Naive B cell (primary cell): Measurements from ENCODE around the gene PAX8. TPM values are rescaled to one million over a fixed set of nuclear protein-coding genes. Genes with fewer than 3 reads are reported as not detected.

Experiments
- ATAC-seq, 2 donors: fragments of 150-1000 bp; cut with Tn5 transposase; 2 replicates each; pipeline ENCODE4 v1.10.0; 2021; ENCODE audit warnings: low read depth in 2 of 2, mild to moderate bottlenecking in 2 of 2, moderate library complexity in 2 of 2
- DNase-seq: peaks from one replicate; pipeline ENCODE4 v3.0.0; 2022
- H3K27ac Mint-ChIP-seq, 6 donors: one replicate each; pipeline ENCODE4 v1.8.0; 2020 to 2022; ENCODE audit warnings: mild to moderate bottlenecking in 6 of 6, mixed read lengths in 6 of 6, moderate library complexity in 5 of 6, inconsistent platforms in 2 of 6
- H3K27me3 Mint-ChIP-seq, 3 donors: one replicate each; pipeline ENCODE4 v1.8.0; 2021 to 2022; ENCODE audit warnings: mixed read lengths in 3 of 3, mild to moderate bottlenecking in 1 of 3
- H3K36me3 Mint-ChIP-seq, 2 donors: one replicate each; pipeline ENCODE4 v1.8.0; 2020 to 2022; ENCODE audit warnings: mixed read lengths in 2 of 2, inconsistent platforms in 1 of 2, mild to moderate bottlenecking in 1 of 2
- H3K4me1 Mint-ChIP-seq, 3 donors: one replicate each; pipeline ENCODE4 v1.8.0; 2020 to 2022; ENCODE audit warnings: mixed read lengths in 3 of 3, inconsistent platforms in 1 of 3, mild to moderate bottlenecking in 1 of 3, moderate library complexity in 1 of 3
- H3K4me3 Mint-ChIP-seq, 8 donors: one replicate each; pipeline ENCODE4 v1.8.0; 2020 to 2022; ENCODE audit warnings: mild to moderate bottlenecking in 8 of 8, mixed read lengths in 8 of 8, moderate library complexity in 8 of 8, inconsistent platforms in 2 of 8
- H3K9me3 Mint-ChIP-seq, 7 donors: one replicate each; pipeline ENCODE4 v1.8.0; 2020 to 2022; ENCODE audit warnings: mixed read lengths in 7 of 7, mild to moderate bottlenecking in 5 of 7, inconsistent platforms in 2 of 7, moderate library complexity in 1 of 7
- polyA plus RNA-seq, 6 donors: library from polyadenylated mRNA; unstranded; fragments of 300-500 nt; fragmentation: Illumina TruSeq; gene quantifications; one replicate each; pipeline ENCODE4 v1.2.3, GENCODE V29; 2021; ENCODE audit warnings: low read depth in 6 of 6

The PAX8 gene
- polyA plus RNA-seq, 6 donors from 2014 or later = 0.11 to 0.49 (median 0.38) TPM; not detected in 2

GRCh38 chr2:113207021-113207420 is 71.7 kb downstream of the PAX8 start:
- H3K36me3 Mint-ChIP-seq = no peaks in the 10 kb centered on the region
- no peak for ATAC-seq
- H3K4me3 Mint-ChIP-seq = peak overlapping the region in 1 of 8 donors; percentile 40
- H3K4me1 Mint-ChIP-seq = peaks cover 27 to 42% (median 39%) of the 10 kb centered on the region in 3 donors
- peaks cover 0 to 2% (median 1%) of the 10 kb centered on the region in 3 donors for H3K27me3 Mint-ChIP-seq
- H3K27ac Mint-ChIP-seq = peak overlapping the region in 4 of 6 donors; percentile 19 to 62 (median 44)
- no peaks in the 10 kb centered on the region for H3K9me3 Mint-ChIP-seq
- no peak for DNase-seq

GRCh38 chr2:113206251-113206650 is 72.5 kb downstream of the PAX8 start:
- H3K4me3 Mint-ChIP-seq = peak overlapping the region in 1 of 8 donors; percentile 22
- H3K9me3 Mint-ChIP-seq = no peaks in the 10 kb centered on the region
- no peak for DNase-seq
- peak overlapping the region; percentile 48 to 88 (median 76) for H3K27ac Mint-ChIP-seq
- peaks cover 27 to 39% (median 39%) of the 10 kb centered on the region in 3 donors for H3K4me1 Mint-ChIP-seq
- ATAC-seq = no peak
- no peaks in the 10 kb centered on the region for H3K27me3 Mint-ChIP-seq
- no peaks in the 10 kb centered on the region for H3K36me3 Mint-ChIP-seq

- ATAC-seq (peak; percentile 71 to 73), DNase-seq (peak; percentile 70)
- Mint-ChIP-seq H3K4me3 (peak overlapping the region in 1 of 8 donors; percentile 50), H3K4me1 (peaks cover 27 to 48% (median 35%) of the 10 kb centered on the region in 3 donors), H3K27ac (peak overlapping the region; percentile 30 to 93 (median 68)), H3K27me3 (no peaks in the 10 kb centered on the region), H3K9me3 (no peaks in the 10 kb centered on the region), H3K36me3 (no peaks in the 10 kb centered on the region)
Observed at GRCh38 chr2:113203901-113204519, 74.7 kb downstream of the PAX8 start.

GRCh38 chr2:113203217-113203530 is 75.5 kb downstream of the PAX8 start:
- H3K27ac Mint-ChIP-seq = peak overlapping the region in 1 of 6 donors; percentile 69
- H3K9me3 Mint-ChIP-seq = no peaks in the 10 kb centered on the region
- DNase-seq (no peak), ATAC-seq (no peak)
- no peak overlapping the region for H3K4me3 Mint-ChIP-seq
- H3K36me3 Mint-ChIP-seq = no peaks in the 10 kb centered on the region
- no peaks in the 10 kb centered on the region for H3K27me3 Mint-ChIP-seq
- peaks cover 27 to 47% (median 34%) of the 10 kb centered on the region in 3 donors for H3K4me1 Mint-ChIP-seq

GRCh38 chr2:113202305-113203216 is 76.2 kb downstream of the PAX8 start:
- Mint-ChIP-seq H3K4me3 (no peak overlapping the region), H3K27ac (peak overlapping the region in 2 of 6 donors; percentile 15 to 69), H3K9me3 (no peaks in the 10 kb centered on the region), H3K4me1 (peaks cover 28 to 41% (median 32%) of the 10 kb centered on the region in 3 donors), H3K27me3 (no peaks in the 10 kb centered on the region), H3K36me3 (no peaks in the 10 kb centered on the region)
- ATAC-seq = no peak
- no peak for DNase-seq

- Mint-ChIP-seq H3K4me1 (peaks cover 35 to 48% (median 35%) of the 10 kb centered on the region in 3 donors), H3K27me3 (no peaks in the 10 kb centered on the region), H3K9me3 (no peaks in the 10 kb centered on the region), H3K27ac (peak overlapping the region in 2 of 6 donors; percentile 15 to 66), H3K36me3 (peaks cover 0 to 8% of the 10 kb centered on the region in 2 donors), H3K4me3 (no peak overlapping the region)
- ATAC-seq (no peak), DNase-seq (no peak)
Observed at GRCh38 chr2:113201496-113202304, 77.0 kb downstream of the PAX8 start.

- peaks cover 0 to 16% of the 10 kb centered on the region in 2 donors for H3K36me3 Mint-ChIP-seq
- H3K27me3 Mint-ChIP-seq = no peaks in the 10 kb centered on the region
- DNase-seq (no peak), ATAC-seq (no peak)
- H3K27ac Mint-ChIP-seq = peak overlapping the region in 3 of 6 donors; percentile 14 to 84 (median 49)
- peak overlapping the region in 1 of 8 donors; percentile 42 for H3K4me3 Mint-ChIP-seq
- H3K4me1 Mint-ChIP-seq = peaks cover 27 to 49% (median 30%) of the 10 kb centered on the region in 3 donors
- H3K9me3 Mint-ChIP-seq = no peaks in the 10 kb centered on the region
Observed at GRCh38 chr2:113200736-113201490, 77.8 kb downstream of the PAX8 start.

- DNase-seq (no peak), ATAC-seq (no peak)
- Mint-ChIP-seq H3K36me3 (peaks cover 0 to 19% of the 10 kb centered on the region in 2 donors), H3K4me1 (peaks cover 24 to 47% (median 28%) of the 10 kb centered on the region in 3 donors), H3K27ac (peak overlapping the region in 1 of 6 donors; percentile 49), H3K9me3 (no peaks in the 10 kb centered on the region), H3K4me3 (peak overlapping the region in 2 of 8 donors; percentile 10 to 50), H3K27me3 (no peaks in the 10 kb centered on the region)
Observed at GRCh38 chr2:113200236-113200635, 78.5 kb downstream of the PAX8 start.

- Mint-ChIP-seq H3K27me3 (no peaks in the 10 kb centered on the region), H3K4me3 (peak overlapping the region in 5 of 8 donors; percentile 34 to 80 (median 56)), H3K4me1 (peaks cover 15 to 38% (median 21%) of the 10 kb centered on the region in 3 donors), H3K27ac (peak overlapping the region in 2 of 6 donors; percentile 21 to 41), H3K9me3 (no peaks in the 10 kb centered on the region), H3K36me3 (peaks cover 0 to 19% of the 10 kb centered on the region in 2 donors)
- DNase-seq = peak; percentile 76
- ATAC-seq = peak; percentile 89
Observed at GRCh38 chr2:113198790-113199612, 79.7 kb downstream of the PAX8 start.

- H3K4me1 Mint-ChIP-seq = peaks cover 13 to 34% (median 22%) of the 10 kb centered on the region in 3 donors
- H3K27ac Mint-ChIP-seq = peak overlapping the region in 3 of 6 donors; percentile 16 to 50 (median 21)
- no peak for DNase-seq
- no peak for ATAC-seq
- no peaks in the 10 kb centered on the region for H3K27me3 Mint-ChIP-seq
- no peaks in the 10 kb centered on the region for H3K9me3 Mint-ChIP-seq
- peaks cover 0 to 23% of the 10 kb centered on the region in 2 donors for H3K36me3 Mint-ChIP-seq
- H3K4me3 Mint-ChIP-seq = peak overlapping the region in 6 of 8 donors; percentile 35 to 80 (median 55)
Observed at GRCh38 chr2:113198048-113198789, 80.5 kb downstream of the PAX8 start.

GRCh38 chr2:113197347-113198047 is 81.2 kb downstream of the PAX8 start:
- H3K27me3 Mint-ChIP-seq = no peaks in the 10 kb centered on the region
- no peak for ATAC-seq
- peak overlapping the region in 7 of 8 donors; percentile 23 to 80 (median 56) for H3K4me3 Mint-ChIP-seq
- peak overlapping the region in 5 of 6 donors; percentile 21 to 86 (median 35) for H3K27ac Mint-ChIP-seq
- H3K9me3 Mint-ChIP-seq = no peaks in the 10 kb centered on the region
- H3K36me3 Mint-ChIP-seq = peaks cover 0 to 25% of the 10 kb centered on the region in 2 donors
- H3K4me1 Mint-ChIP-seq = peaks cover 13 to 35% (median 23%) of the 10 kb centered on the region in 3 donors
- DNase-seq = no peak
